Epithelial cell of prostate (primary cell): ENCODE results near the gene POLD2.

Source experiments
- DNase-seq: peaks from one replicate; pipeline ENCODE4 v3.0.0-alpha.2; 2011; ENCODE audit warnings: low read depth, low spot score
- H3K27ac ChIP-seq: fragments of 450-650 bp; 2 replicates; pipeline ENCODE4 v1.5.1; 2017; ENCODE audit warnings: mild to moderate bottlenecking

Gene POLD2

DNA sequence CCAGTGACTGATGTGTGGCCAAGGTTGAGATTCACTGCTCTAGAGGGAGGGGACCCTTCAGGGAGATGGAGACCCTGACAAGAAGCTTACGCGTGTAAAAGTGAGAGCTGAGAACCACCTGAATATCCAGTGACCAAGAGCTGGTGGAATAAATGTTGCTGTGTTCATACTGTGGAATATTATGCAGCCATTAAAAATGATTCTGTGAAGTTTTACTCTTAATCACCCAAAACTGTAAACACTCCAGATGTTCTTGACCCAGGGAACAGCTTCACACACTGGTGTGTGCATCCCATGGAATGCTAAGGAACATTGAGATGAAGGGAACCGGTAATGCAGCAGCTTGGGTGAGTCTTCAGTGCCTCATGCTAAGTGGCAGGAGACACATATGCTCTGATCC lies 36.7 kb downstream of the POLD2 start:
- no peak overlapping the region for H3K27ac ChIP-seq
- no peak for DNase-seq

DNA sequence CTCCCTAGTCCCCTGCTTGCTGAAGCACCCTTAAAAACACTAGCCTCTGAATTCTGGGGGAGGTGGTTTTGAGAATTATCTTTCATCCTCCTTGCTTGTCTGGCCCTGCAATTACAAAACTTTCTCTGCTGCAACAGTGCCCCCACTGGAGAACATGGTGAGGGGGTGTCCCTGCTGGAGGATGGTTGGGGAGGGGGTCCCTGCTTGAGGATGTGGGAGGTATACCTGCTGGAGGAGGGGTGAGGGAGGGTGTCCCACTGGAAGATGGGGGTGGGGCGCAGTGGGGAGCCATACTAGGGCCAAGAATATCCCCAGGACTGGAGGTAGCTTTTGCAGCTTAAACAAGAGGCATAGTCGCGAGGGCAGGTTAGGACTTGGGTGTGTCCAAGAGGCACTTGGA lies 37.8 kb downstream of the POLD2 start:
- no peak overlapping the region for H3K27ac ChIP-seq
- DNase-seq = no peak

DNA sequence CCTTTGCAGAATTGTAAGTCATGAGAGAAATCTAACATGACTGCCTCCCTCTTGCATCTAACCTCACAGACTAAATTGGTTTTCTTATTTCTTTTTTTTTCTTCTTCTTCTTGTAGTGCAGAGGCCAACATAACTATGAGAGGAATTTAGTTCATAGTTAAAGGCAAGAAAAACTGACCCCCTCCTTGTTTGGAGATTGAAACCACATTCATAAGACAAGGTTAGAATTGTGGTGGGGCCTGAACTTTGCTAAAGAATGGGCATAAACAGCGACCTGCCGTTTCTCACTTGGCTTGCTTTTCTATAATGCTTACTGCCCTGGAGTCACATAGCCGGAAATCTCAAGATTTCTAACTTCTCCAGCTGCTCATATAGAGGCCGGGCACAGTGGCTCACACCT lies 38.6 kb downstream of the POLD2 start:
- no peak for DNase-seq
- H3K27ac ChIP-seq = no peak overlapping the region

DNA sequence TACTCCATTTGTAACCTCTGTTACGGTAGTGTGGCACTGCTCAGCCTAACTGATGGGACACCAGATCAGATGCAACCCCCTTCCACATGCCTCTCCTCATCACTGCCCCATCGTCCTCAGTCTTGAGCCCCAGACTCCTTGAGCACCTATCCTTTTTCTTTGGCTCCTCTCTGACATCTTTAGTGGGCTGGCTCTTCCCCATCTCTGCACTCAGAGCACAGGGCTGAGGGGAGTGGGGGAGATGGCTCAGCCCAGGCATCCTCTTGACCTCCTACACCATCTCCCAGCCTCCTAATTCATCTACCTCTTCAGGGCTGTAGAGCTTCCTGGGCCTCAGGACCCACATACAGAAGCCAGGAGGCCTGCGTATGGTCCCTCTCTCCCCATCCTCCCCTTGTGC lies 39.6 kb downstream of the POLD2 start:
- H3K27ac ChIP-seq = no peak overlapping the region
- DNase-seq = no peak

DNA sequence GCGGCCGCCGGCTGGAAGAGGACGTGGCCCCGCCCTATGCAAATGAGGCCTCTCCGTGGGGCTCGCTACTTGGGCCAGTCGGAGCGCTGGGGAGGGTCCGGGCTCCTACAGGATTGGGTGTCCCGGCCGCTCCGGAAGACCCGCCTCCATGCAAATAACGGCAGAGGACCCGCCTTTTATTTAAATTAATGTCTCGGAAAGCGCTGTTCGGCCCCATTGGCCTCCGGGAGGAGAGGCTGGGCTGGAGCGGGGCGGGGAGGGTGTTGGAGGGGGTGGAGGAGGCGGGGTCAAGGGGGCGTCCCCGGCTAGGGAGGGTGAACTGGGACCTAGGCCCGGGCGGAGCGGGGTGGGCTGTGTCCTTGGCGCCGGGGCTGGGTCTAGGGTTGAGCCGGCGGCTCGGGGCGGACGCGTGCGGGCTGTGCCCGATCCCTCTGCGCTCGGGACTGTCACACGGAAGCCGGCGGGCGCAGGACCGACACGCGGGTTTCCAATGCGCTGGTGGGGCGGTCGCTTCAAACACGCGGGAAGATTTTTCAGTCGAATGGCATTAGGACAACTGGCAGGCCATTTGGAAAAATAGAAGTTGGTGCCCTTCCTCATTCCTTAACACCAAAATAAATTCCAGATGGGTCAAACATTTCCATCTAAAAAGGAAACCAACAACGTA lies 40.7 kb downstream of the POLD2 start:
- peak overlapping the region; percentile 78 for H3K27ac ChIP-seq
- peak; percentile 91 for DNase-seq

GRCh38 chr7:44081266-44081748 lies 42.0 kb downstream of the POLD2 start:
- H3K27ac ChIP-seq = no peak overlapping the region
- no peak for DNase-seq

DNA sequence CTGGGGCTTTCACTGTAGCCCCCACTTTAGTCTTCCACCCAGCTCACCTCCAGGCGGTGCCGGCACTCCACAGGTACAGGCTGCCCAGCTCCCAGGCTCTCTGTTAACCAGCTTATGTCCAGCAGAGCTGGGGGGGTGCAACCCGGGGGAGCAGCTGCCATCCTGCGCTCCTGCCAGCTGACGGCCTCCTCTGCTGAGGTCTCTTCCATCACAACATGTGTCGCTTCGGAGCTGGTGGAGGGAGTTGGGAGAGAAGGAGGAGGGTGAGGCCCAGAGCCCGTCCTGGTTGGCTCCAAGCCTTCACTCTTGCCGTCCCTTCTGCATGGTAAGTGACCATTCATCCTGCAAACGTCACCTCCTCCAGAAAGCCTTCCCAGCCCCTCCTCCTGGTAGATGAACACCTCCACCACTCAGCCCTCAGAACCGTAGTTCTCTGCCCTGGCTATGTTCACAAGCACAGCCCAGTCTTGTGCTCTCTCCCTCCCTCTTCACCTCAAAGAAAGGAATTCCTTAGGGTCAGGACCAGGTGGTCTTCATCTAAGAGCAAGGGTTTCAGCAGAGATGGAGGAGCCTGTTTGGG lies 42.6 kb downstream of the POLD2 start:
- DNase-seq = no peak
- no peak overlapping the region for H3K27ac ChIP-seq

DNA sequence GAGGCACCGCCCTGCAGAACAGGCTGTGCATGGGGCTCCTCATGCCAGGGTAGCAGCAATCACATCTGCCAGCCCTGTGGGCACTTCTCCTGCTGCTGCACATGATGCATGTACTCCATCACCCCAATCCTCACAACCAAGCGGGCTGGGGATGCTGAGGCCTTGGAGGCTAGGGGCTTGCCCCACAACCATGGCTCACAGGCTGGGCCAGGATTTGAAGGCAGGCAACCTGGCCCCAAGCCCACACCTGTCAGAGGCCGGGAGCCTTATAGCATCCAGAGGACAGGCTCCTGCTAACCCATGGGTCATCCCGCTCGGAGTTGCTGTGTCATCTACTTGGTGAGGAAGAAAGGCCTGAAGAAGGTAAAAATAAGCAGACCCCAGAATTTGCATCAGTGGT lies 43.2 kb downstream of the POLD2 start:
- DNase-seq = no peak
- H3K27ac ChIP-seq = no peak overlapping the region

GRCh38 chr7:44079331-44080021 lies 43.9 kb downstream of the POLD2 start:
- H3K27ac ChIP-seq = no peak overlapping the region
- no peak for DNase-seq

DNA sequence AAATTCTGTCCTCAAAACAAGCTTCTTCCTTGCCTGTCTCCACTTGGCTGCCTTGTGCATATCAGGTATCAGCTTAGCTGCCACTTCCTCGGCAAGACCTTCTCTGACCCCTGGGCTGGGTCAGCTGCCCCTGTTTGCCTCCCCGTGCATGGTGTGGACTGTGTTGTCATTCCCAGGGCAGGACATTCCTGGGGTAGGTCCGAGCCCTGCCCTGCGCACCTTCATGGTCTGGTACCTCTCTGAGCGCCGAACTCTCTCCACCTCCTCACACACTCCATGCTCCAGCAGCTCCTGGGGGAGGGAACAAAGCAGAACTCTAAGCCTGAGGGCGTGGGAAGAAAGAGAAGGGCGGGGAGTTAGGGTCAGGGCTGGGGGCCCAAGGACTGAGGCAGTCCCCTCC lies 44.8 kb downstream of the POLD2 start:
- H3K27ac ChIP-seq = no peak overlapping the region
- DNase-seq = no peak

DNA sequence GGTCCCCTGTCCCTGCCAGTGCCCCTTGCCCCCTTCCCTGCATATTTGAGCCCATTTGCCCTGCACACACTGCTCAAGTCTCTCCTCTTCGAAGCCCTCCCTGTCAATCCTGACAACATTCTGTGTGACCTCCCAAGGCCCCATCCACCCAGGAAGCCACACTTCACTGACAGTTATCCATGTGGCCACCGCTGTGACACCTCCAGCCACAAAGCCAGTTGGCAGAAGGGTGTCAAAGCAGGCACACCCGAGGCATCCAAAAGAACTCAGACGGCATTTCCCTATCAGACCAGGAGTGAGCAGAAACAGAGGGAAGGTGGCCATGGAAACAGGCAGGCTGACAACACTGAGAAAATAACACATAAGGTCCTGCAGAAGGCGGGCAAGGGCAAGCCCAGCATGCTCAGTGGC lies 45.7 kb downstream of the POLD2 start:
- H3K27ac ChIP-seq = no peak overlapping the region

GRCh38 chr7:44077061-44077460 lies 46.3 kb downstream of the POLD2 start:
- H3K27ac ChIP-seq = no peak overlapping the region
- DNase-seq = no peak

More for the DNA sequence above, 45.7 kb downstream of the POLD2 start:
- DNase-seq = no peak

DNA sequence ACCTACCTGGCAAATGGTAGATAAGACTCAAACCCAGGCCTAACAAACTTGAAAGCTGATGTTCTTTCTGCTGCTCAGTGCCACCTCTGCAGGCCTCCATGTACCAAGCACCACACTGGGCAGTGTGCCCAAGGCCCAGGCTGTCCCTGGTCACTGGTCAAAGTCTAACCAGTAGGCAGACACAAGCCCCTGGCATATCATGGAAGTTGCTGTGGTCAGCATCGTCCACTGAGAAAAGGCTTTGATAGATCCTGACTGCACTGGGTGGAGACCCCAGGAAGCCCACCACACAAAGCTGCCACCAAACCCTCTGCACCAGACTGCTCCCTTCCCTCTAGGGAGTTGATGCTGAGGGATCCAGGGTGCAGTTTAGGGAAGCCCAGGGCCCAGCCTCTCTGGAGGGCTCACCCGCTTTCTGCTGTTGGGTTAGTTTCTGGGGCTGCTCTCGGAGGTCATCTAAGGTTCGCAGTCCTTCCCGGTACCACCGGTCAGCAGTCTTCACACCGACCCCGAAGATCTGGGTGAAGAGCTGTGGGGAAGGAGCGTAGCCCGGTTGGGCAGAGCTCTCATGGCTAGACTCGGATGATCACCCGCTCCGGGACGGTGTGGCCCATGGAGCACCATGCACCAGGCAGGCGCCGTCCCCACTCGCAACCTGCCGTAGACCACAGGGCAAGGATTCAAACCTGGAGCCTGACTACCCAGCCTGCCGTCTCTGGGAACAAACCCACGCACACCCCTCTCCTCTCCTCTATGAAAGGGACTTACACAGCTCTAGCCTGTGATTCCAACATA lies 47.0 kb downstream of the POLD2 start:
- no peak overlapping the region for H3K27ac ChIP-seq
- DNase-seq = no peak

- H3K27ac ChIP-seq = peak overlapping the region; percentile 70
- DNase-seq = no peak
These were observed 47.9 kb downstream of the POLD2 start for GRCh38 chr7:44075296-44076075.

DNA sequence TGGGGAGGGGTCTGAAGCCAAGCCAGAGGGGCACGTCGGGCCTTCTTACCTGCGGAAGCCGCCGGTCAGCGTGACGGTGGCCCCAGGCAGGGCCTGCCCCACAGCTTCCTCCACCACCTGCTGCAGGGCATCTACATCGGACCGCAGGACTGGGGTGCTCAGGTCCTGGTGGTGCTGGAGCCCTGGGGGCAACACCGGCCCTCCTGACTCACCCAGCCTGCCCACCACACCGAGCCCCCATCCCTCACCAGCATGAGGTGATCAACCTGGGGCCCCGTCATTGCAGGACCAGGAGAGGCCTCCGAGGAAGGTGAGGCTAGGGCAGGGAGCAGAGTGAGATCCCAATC lies 49.0 kb downstream of the POLD2 start:
- peak overlapping the region; percentile 70 for H3K27ac ChIP-seq
- DNase-seq = no peak

DNA sequence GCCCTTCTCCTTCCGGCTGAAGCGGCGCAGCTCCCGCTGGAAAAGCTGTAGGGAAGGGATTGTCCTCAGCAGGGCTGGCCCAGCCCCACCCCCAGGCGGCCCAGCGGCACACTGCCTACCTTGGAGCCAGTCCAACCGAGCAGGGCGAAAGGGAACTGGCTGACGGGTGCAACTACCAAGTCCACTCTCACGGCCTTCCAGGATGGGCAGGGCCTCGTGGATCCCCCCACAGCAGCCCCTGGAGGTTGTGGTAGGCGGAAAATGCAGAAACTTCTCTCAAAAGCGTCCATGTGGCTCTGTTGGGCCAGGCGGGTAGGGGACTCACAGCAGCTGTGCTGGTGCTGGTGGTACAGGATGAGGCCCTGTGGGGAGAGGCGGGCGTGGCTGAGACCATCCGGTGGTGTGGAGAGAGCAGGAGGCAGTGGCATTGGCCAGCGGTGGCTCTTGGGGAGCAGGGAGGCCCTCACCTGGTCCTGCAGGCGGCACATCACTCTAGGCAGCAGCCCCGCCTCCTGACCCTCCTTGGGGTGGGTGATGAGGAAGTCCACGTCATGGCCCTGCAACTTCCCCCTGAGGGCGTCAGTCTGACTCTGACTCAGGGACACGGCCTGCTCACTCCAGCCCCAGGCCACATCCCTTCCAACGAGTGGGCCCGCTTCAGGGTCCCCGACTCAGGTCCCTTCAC lies 49.5 kb downstream of the POLD2 start:
- peak overlapping the region; percentile 70 for H3K27ac ChIP-seq
- DNase-seq = no peak

DNA sequence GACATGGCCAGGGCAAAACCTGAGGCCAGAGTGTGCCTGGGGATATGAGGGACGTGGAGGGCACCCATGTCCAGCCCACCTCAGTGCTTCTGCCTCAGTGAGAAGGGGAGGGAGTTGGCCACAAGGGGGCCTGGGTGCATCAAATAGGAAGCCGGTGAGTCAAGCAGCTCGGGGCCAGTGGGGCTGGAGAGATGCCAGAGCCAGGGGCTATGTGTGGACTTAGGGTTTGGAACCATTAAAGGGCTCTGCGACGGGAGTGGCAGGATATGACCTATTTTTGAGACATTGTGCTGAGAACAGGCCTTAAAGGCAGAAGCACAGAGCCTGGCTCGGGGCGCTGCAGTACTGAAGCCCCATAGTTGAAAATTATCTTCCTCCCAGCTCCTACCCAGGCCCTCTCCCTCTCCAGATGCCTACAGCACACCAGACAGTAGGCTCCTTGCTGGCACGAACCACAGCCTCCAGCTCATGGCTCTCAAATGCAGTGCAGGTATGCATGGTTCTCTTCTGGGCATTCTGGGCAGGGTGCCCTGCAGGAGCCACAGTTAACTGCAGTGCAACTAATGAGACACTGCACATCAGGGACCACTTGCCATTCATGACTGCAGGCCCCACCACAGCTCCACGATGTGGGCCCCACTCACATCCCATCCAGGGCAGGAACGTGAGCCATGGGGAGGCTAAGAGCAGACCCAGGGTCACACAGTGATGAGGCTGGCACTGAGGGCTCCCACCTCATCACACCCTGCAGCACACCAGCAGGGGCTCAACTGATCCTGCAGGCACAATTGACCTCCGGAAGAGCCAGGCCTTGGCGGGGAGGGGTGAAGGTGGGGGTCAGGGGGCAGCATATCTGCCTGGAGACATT lies 50.8 kb downstream of the POLD2 start:
- no peak for DNase-seq
- H3K27ac ChIP-seq = peak overlapping the region; percentile 70

- DNase-seq = no peak
- H3K27ac ChIP-seq = peak overlapping the region; percentile 70
These were observed 51.5 kb downstream of the POLD2 start for GRCh38 chr7:44071726-44072363.
